VCaP (cell line): ENCODE results near the gene RABIF.
"Not testable (repeated sequence)": the region's sequence is repeated elsewhere in the genome, so short reads cannot be mapped to it uniquely, and the experiment has no call there.

Experiments
- H3K27ac ChIP-seq: fragments of 450-650 bp; 2 replicates; pipeline ENCODE4 v1.5.1; 2017
- TF ChIP-seq, protein P1 (sequence below): fragments of 450-650 bp; conservative IDR thresholded peaks from 2 replicates; pipeline ENCODE4 v1.5.1; 2017; ENCODE audit warnings: mild to moderate bottlenecking, moderate library complexity

RABIF gene

DNA sequence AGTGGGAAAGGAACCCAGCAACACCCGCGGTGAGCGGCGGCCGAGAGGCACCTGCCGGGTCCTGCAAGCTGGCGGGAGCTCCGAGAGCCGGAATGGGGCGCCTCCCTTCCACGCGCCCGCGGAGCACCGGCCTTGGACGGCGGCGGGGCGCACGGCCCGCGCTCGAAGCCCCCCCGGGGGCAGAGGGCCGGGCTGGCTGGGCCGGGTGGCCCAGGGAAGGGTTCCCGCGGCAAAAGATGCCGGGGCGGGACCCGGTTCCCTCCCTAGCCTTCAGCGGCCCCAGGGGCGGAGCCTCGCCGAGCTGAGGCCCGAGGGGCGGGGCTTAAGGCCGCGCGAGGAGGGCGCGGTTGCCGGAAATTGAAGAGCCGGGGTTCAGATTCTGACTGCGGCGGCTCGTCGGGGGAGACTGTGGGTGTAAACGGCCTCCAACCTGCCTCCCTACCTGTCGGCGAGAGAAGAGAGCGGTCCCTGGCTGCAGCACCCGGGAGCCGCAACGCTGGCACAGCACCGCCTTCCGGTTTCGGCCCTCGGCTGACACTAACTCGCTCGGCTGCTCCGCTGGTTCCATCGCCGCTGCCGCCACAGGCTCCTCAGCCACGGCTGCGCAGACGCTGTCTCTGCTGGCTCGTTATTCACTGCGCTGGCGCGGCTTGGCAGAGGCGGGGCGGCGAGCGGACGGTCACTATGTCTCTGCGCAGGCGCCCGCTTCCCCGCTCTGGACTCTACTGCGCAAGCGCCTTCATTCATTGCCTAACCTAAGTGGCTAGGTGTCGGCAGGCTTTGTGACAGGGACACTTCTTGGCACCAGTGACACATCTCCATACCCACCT is at the start of gene RABIF:
Gene RABIF, minus strand, starts transcription at position 619 of the 830 bp plus-strand sequence. Its CDS starts 51 bp downstream, at position 568.
- TF ChIP-seq, protein P1, sequence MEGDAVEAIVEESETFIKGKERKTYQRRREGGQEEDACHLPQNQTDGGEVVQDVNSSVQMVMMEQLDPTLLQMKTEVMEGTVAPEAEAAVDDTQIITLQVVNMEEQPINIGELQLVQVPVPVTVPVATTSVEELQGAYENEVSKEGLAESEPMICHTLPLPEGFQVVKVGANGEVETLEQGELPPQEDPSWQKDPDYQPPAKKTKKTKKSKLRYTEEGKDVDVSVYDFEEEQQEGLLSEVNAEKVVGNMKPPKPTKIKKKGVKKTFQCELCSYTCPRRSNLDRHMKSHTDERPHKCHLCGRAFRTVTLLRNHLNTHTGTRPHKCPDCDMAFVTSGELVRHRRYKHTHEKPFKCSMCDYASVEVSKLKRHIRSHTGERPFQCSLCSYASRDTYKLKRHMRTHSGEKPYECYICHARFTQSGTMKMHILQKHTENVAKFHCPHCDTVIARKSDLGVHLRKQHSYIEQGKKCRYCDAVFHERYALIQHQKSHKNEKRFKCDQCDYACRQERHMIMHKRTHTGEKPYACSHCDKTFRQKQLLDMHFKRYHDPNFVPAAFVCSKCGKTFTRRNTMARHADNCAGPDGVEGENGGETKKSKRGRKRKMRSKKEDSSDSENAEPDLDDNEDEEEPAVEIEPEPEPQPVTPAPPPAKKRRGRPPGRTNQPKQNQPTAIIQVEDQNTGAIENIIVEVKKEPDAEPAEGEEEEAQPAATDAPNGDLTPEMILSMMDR, result peak; percentile 13; the same call in 1 of the 2 replicates
- H3K27ac ChIP-seq, result peak within 1 kb of the TSS; percentile 90

DNA sequence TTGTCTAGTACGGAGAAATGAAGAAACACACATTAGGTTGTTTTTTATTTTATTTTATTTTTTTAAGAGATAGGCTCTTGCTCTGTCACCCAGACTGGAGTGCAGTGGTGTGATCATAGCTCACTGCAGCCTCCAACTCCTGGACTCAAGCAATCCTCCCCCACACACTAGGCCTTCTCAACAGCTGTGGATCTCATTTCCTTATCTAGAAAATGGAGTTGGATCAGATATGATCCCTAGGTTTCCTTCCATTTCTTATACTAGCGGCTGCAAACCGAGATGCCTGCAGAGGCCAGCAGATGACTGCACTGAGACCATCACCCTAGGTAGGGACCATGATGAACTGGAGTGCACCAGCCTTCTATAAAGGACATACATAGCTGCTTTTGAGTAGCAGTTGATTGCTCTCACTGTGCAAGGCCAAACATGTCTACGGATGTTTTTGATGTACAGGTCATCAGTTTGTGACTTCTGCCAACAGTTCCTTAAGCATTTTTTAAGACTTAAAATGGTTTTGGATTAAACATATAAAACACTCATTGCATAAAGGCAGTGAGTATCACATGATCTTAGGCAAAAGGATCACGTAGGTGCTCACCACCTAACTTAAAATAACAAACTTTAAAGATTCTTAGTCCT is 49.5 kb upstream of the RABIF start:
- TF ChIP-seq, protein P1, result no peak

DNA sequence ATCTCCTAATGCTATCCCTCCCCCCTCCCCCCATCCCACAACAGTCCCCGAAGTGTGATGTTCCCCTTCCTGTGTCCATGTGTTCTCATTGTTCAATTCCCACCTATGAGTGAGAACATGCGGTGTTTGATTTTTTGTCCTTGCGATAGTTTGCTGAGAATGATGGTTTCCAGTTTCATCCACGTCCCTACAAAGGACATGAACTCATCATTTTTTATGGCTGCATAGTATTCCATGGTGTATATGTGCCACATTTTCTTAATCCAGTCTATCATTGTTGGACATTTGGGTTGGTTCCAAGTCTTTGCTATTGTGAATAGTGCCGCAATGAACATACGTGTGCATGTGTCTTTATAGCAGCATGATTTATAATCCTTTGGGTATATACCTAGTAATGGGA is 47.5 kb upstream of the RABIF start:
- not testable (repeated sequence) for H3K27ac ChIP-seq

More for the DNA sequence above, 49.5 kb upstream of the RABIF start:
- H3K27ac ChIP-seq, result no peak overlapping the region

DNA sequence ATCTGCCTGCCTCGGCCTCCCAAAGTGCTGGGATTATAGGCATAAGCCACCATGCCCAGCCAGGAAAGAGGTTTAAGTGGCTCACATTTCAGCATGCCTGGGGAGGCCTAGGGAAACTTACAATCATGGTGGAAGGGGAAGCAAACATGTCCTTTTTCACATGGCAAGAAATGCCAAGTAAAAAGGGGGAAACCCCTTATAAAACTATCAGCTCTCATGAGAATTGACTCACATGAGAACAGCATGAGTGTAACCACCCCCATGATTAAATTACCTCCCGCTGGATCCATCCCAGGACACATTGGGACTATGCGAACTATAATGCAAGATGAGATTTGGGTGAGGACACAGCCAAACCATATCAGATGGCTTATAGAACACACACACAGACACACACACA is 46.9 kb upstream of the RABIF start:
- no peak overlapping the region for H3K27ac ChIP-seq
- TF ChIP-seq, protein P1, result no peak

DNA sequence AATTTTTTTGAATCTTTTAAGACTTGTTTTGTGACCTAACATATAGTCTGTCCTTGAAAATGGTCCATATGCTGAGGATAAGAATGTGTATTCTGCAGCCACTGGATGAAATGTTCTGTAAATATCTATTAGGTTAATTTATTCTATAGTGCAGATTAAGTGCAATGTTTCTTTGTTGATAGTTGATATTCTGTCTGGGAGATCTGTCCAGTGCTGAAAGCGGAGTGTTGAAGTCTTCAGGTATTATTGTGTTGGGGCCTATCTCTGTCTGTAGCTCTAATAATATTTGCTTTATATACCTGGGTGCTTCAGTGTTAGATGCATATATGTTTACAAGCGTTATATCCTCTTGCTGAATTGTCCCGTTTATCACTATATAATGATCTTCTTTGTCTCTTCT is 45.8 kb upstream of the RABIF start:
- TF ChIP-seq, protein P1, result no peak

DNA sequence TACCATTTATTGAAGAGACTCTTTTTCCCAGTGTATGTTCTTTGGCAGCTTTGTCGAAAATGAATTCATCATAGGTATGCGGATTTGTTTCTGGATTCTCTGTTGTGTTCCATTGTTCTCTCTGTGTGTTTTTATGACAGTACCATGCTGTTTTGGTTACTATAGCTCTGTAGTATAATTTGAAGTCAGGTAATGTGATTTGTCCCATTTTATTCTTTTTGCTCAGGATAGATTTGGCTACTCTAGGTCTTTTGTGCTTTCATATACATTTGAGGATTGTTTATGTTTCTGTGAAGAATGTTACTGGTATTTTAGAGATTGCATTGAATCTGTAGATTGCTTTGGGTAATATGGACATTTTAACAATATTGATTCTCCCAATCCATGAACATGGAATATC is 43.5 kb upstream of the RABIF start:
- H3K27ac ChIP-seq, result no peak overlapping the region
- TF ChIP-seq, protein P1, result no peak

More for the DNA sequence above, 45.8 kb upstream of the RABIF start:
- H3K27ac ChIP-seq, result no peak overlapping the region

DNA sequence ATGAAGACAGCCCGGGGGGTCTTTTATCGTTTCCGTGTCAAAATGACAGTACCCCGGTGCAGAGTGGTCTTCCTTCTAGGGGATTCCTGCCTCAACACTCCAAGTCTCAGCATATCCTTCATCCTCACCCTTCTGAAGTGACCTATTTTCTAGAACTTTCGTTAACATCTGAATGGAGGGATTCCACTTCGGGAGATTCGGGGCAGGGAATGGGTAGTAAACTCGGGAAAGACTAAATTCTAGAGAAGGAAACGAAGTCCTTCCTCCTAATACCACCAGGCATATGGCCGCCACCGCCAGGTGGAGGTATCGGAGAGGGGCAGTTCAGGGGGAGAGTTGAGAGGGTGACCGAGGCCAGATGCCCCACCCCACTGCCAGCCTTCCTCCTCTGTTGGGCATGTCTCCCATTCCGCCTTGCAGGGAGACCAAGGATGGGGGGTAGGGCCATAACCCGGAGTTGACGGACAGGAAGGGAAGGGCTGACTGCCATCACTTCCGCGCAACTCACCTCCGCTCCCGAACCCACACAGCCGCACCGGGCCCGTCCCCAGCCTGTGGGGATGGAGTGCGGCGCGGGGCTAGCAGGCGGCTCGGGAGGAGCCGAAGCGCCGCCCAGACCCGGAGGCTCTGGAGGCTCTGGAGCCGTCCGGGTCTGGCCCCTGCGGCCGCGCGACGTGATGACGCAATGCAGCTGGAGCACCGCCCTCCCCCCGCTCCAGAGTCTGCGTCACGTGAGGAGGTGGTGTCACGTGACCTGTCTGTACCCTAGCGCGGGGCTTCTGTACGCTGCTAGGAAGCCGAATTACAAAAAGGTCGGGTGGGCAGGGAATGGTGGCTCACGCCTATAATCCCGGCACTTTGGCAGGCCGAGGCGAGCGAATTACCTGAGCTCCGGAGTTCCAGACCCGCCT is 37.9 kb upstream of the RABIF start, which contains the start of gene KLHL12:
Gene KLHL12, minus strand, starts transcription at position 654 of the 911 bp plus-strand sequence. CDS start 2,072 bp downstream, outside the sequence.
- peak within 1 kb of the TSS; percentile 91 for H3K27ac ChIP-seq
- TF ChIP-seq, protein P1, result peak; percentile 71
